ENCODE data around the gene CORO6.
A peak's percentile ranks its signal among the peaks of the same experiment; 100 is the strongest.

DNA sequence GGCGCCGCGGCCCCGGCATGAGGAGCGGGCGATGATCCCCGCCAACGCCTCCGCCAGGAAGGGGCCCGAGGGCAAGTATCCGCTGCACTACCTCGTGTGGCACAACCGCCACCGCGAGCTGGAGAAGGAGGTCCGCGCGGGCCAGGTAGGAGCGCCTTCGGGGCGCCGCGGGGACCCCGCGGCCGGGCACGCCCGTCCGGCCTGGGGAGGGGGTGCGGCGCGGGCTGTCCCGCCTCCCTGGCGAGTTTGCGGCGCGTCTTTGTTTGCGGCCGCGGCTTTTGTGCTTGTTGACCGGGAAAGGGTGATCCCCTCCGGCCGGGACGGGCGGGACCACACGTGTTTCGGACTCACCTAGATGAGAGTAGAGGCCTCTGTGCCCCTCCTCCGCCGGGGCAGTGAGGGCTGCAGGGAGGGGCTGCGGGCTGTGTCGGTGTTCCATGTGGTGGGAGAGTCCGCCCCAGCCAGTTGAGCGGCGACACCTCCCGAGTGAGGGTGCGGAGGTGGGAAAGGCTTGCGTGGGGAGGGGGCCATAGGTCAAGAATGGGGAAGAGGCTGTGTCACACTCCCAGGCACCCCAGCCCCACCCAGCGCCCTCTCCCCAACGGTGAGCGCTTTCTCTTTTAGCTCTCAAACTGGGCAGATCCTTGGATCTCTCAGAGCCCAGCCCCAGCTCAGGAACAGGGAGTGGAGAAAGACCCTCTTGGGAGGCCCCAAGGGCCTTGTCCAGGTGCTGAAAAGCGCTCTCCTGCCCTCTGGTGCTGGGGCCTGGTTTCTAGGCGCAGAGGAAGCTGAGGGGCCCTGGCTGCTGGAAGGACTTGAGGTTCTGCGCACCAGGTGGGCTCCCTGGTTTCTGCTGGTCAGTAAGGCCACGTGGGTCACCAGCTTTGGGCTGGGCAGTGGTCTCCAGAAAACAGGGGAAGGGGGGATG, 28.9 kb downstream of the CORO6 start:
- TF ChIP-seq, protein P1, sequence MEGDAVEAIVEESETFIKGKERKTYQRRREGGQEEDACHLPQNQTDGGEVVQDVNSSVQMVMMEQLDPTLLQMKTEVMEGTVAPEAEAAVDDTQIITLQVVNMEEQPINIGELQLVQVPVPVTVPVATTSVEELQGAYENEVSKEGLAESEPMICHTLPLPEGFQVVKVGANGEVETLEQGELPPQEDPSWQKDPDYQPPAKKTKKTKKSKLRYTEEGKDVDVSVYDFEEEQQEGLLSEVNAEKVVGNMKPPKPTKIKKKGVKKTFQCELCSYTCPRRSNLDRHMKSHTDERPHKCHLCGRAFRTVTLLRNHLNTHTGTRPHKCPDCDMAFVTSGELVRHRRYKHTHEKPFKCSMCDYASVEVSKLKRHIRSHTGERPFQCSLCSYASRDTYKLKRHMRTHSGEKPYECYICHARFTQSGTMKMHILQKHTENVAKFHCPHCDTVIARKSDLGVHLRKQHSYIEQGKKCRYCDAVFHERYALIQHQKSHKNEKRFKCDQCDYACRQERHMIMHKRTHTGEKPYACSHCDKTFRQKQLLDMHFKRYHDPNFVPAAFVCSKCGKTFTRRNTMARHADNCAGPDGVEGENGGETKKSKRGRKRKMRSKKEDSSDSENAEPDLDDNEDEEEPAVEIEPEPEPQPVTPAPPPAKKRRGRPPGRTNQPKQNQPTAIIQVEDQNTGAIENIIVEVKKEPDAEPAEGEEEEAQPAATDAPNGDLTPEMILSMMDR (IDR thresholded peaks at IDR 0.05), result no peak; the same call in 1 of the 2 replicates
- no peak for TF ChIP-seq POLR2AphosphoS5 (IDR thresholded peaks at IDR 0.05; ENCODE audit: low read depth, low read length)
- TF ChIP-seq SIN3A (IDR thresholded peaks at IDR 0.05; ENCODE audit: borderline replicate concordance, insufficient read depth, low read depth, low read length), result peak; percentile 99
- TF ChIP-seq TCF7L2 (IDR thresholded peaks at IDR 0.05; ENCODE audit: low read depth, low read length), result no peak
- TF ChIP-seq, protein P2, sequence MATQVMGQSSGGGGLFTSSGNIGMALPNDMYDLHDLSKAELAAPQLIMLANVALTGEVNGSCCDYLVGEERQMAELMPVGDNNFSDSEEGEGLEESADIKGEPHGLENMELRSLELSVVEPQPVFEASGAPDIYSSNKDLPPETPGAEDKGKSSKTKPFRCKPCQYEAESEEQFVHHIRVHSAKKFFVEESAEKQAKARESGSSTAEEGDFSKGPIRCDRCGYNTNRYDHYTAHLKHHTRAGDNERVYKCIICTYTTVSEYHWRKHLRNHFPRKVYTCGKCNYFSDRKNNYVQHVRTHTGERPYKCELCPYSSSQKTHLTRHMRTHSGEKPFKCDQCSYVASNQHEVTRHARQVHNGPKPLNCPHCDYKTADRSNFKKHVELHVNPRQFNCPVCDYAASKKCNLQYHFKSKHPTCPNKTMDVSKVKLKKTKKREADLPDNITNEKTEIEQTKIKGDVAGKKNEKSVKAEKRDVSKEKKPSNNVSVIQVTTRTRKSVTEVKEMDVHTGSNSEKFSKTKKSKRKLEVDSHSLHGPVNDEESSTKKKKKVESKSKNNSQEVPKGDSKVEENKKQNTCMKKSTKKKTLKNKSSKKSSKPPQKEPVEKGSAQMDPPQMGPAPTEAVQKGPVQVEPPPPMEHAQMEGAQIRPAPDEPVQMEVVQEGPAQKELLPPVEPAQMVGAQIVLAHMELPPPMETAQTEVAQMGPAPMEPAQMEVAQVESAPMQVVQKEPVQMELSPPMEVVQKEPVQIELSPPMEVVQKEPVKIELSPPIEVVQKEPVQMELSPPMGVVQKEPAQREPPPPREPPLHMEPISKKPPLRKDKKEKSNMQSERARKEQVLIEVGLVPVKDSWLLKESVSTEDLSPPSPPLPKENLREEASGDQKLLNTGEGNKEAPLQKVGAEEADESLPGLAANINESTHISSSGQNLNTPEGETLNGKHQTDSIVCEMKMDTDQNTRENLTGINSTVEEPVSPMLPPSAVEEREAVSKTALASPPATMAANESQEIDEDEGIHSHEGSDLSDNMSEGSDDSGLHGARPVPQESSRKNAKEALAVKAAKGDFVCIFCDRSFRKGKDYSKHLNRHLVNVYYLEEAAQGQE (IDR thresholded peaks at IDR 0.05; ENCODE audit: insufficient read depth in 1 of 2, low read depth in 2 of 2, low read length in 1 of 2), result peak; percentile 97 to 99

All from Panc1 (cell line).